HUES64 (cell line): Measurements from ENCODE around the gene CCNJL.

Experiments
- H3K27ac ChIP-seq: 2 replicates; pipeline ENCODE4 v1.7.0; 2013; ENCODE audit warnings: low read depth, low read length, inconsistent platforms
- H3K27me3 ChIP-seq: 2 replicates; pipeline ENCODE4 v1.6.1; 2013; ENCODE audit warnings: mild to moderate bottlenecking, low read length; ENCODE audit not compliant: insufficient read depth
- H3K36me3 ChIP-seq: 2 replicates; pipeline ENCODE4 v1.6.1; 2013; ENCODE audit warnings: mild to moderate bottlenecking, low read length; ENCODE audit not compliant: insufficient read depth
- H3K4me1 ChIP-seq: 2 replicates; pipeline ENCODE4 v1.6.1; 2013; ENCODE audit warnings: mild to moderate bottlenecking, low read length, moderate library complexity; ENCODE audit not compliant: insufficient read depth
- H3K4me3 ChIP-seq: 2 replicates; pipeline ENCODE4 v1.5.1; 2013; ENCODE audit warnings: mild to moderate bottlenecking, low read length, moderate library complexity
- H3K9ac ChIP-seq: 2 replicates; pipeline ENCODE4 v1.6.1; 2013; ENCODE audit warnings: mild to moderate bottlenecking, low read depth, low read length
- H3K9me3 ChIP-seq: 2 replicates; pipeline ENCODE4 v1.6.1; 2013; ENCODE audit warnings: low read depth, low read length; ENCODE audit not compliant: insufficient read depth
- WGBS: fragments of 150-250, 120-280 bp; methylation state at CpG from one replicate; pipeline ENCODE4 v1.1.7; 2013; ENCODE audit warnings: missing lambda C conversion rate; 5-methylcytosine and 5-hydroxymethylcytosine counted together

The CCNJL gene

GRCh38 chr5:160310140-160310539, 2.2 kb downstream of the CCNJL start:
- 90% methylated on average over 4 of the region's 4 CpGs for WGBS
- H3K4me3 ChIP-seq: no peak overlapping the region
- H3K4me1 ChIP-seq: peaks cover 13% of the 10 kb centered on the region
- no peaks in the 10 kb centered on the region for H3K9me3 ChIP-seq
- no peak overlapping the region for H3K9ac ChIP-seq
- no peak overlapping the region for H3K27ac ChIP-seq
- no peaks in the 10 kb centered on the region; the same call in 1 of the 2 replicates for H3K27me3 ChIP-seq
- peaks cover 36% of the 10 kb centered on the region for H3K36me3 ChIP-seq

- Histone ChIP-seq H3K4me3 (no peak overlapping the region), H3K4me1 (peaks cover 7% of the 10 kb centered on the region), H3K36me3 (peaks cover 49% of the 10 kb centered on the region), H3K27ac (no peak overlapping the region), H3K27me3 (no peaks in the 10 kb centered on the region), H3K9me3 (no peaks in the 10 kb centered on the region), H3K9ac (no peak overlapping the region)
- WGBS: 85% methylated on average over 4 of the region's 4 CpGs
Measured at GRCh38 chr5:160306696-160307095, 5.7 kb downstream of the CCNJL start.

DNA sequence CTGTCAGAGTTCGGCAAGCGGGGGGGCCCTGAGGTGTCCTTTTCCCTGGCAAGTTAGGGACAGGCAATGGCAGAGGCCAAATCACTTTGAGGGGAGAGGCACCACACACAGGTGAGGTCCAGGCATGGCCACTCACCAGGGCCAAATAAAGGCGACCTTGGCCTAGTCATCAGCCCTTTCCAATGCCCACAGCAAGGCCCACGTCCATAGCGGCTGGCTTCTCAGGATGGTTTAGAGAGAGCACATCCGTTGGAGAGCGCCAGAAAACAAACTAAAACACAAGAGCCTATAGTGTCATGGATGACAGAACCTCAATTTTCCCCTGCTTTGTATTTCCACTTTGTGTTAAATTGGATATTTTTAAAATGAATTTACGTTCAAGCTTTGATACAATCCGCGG, 7.0 kb downstream of the CCNJL start:
- H3K36me3 ChIP-seq: peaks cover 47% of the 10 kb centered on the region
- no peak overlapping the region for H3K4me3 ChIP-seq
- WGBS: 93% methylated on average over 10 of the region's 10 CpGs
- H3K9ac ChIP-seq: no peak overlapping the region
- 0 out of 2 replicates have a peak, but pooled peaks cover 3% of the 10 kb centered on the region for H3K4me1 ChIP-seq
- no peaks in the 10 kb centered on the region for H3K27me3 ChIP-seq
- H3K9me3 ChIP-seq: no peaks in the 10 kb centered on the region
- no peak overlapping the region for H3K27ac ChIP-seq

- Histone ChIP-seq H3K4me1 (0 out of 2 replicates have a peak, but pooled peaks cover 3% of the 10 kb centered on the region), H3K27me3 (no peaks in the 10 kb centered on the region), H3K9me3 (no peaks in the 10 kb centered on the region), H3K27ac (no peak overlapping the region), H3K36me3 (peaks cover 33% of the 10 kb centered on the region), H3K9ac (no peak overlapping the region), H3K4me3 (no peak overlapping the region)
- WGBS: 95% methylated on average over 3 of the region's 3 CpGs
Measured at GRCh38 chr5:160303690-160304089, 8.7 kb downstream of the CCNJL start.

GRCh38 chr5:160298189-160298588, 14.2 kb downstream of the CCNJL start:
- 96% methylated on average over 10 of the region's 10 CpGs for WGBS
- H3K4me1 ChIP-seq: peaks cover 16% of the 10 kb centered on the region; the same call in 1 of the 2 replicates
- H3K9me3 ChIP-seq: no peaks in the 10 kb centered on the region
- H3K27me3 ChIP-seq: no peaks in the 10 kb centered on the region
- peaks cover 3% of the 10 kb centered on the region; the same call in 1 of the 2 replicates for H3K36me3 ChIP-seq
- H3K27ac ChIP-seq: no peak overlapping the region; the same call in 1 of the 2 replicates
- no peak overlapping the region for H3K9ac ChIP-seq
- no peak overlapping the region for H3K4me3 ChIP-seq

- Histone ChIP-seq H3K9me3 (no peaks in the 10 kb centered on the region), H3K36me3 (peaks cover under 1% of the 10 kb centered on the region; the same call in 1 of the 2 replicates), H3K4me1 (peaks cover 16% of the 10 kb centered on the region; the same call in 1 of the 2 replicates), H3K27me3 (no peaks in the 10 kb centered on the region), H3K4me3 (no peak overlapping the region), H3K9ac (no peak overlapping the region), H3K27ac (no peak overlapping the region)
- WGBS: 86% methylated on average over 5 of the region's 5 CpGs
Measured at GRCh38 chr5:160297776-160298175, 14.6 kb downstream of the CCNJL start.

GRCh38 chr5:160297004-160297403, 15.4 kb downstream of the CCNJL start:
- peaks cover 16% of the 10 kb centered on the region; the same call in 1 of the 2 replicates for H3K4me1 ChIP-seq
- H3K9ac ChIP-seq: no peak overlapping the region
- H3K4me3 ChIP-seq: no peak overlapping the region
- no peaks in the 10 kb centered on the region for H3K27me3 ChIP-seq
- H3K27ac ChIP-seq: no peak overlapping the region
- no peaks in the 10 kb centered on the region for H3K9me3 ChIP-seq
- H3K36me3 ChIP-seq: no peaks in the 10 kb centered on the region
- WGBS: 94% methylated on average over 1 of the region's 1 CpG

- 98% methylated on average over 4 of the region's 4 CpGs for WGBS
- H3K36me3 ChIP-seq: no peaks in the 10 kb centered on the region
- H3K27ac ChIP-seq: no peak overlapping the region
- no peaks in the 10 kb centered on the region for H3K9me3 ChIP-seq
- H3K9ac ChIP-seq: no peak overlapping the region
- H3K4me3 ChIP-seq: no peak overlapping the region
- H3K27me3 ChIP-seq: no peaks in the 10 kb centered on the region
- H3K4me1 ChIP-seq: peaks cover 16% of the 10 kb centered on the region; the same call in 1 of the 2 replicates
Measured at GRCh38 chr5:160296496-160296895, 15.9 kb downstream of the CCNJL start.

- Histone ChIP-seq H3K9me3 (no peaks in the 10 kb centered on the region), H3K4me3 (no peak overlapping the region), H3K27ac (peak overlapping the region; percentile 62; the same call in 1 of the 2 replicates), H3K27me3 (no peaks in the 10 kb centered on the region), H3K36me3 (no peaks in the 10 kb centered on the region), H3K9ac (no peak overlapping the region), H3K4me1 (peaks cover 26% of the 10 kb centered on the region)
- WGBS: 58% methylated on average over 13 of the region's 13 CpGs
Measured at GRCh38 chr5:160293901-160294561, 18.3 kb downstream of the CCNJL start.

GRCh38 chr5:160293386-160293785, 19.0 kb downstream of the CCNJL start:
- peaks cover 32% of the 10 kb centered on the region for H3K4me1 ChIP-seq
- H3K36me3 ChIP-seq: no peaks in the 10 kb centered on the region
- no peaks in the 10 kb centered on the region for H3K27me3 ChIP-seq
- H3K27ac ChIP-seq: peak overlapping the region; percentile 24; the same call in 1 of the 2 replicates
- 94% methylated on average over 9 of the region's 10 CpGs for WGBS
- H3K9ac ChIP-seq: no peak overlapping the region
- H3K9me3 ChIP-seq: no peaks in the 10 kb centered on the region
- no peak overlapping the region for H3K4me3 ChIP-seq

DNA sequence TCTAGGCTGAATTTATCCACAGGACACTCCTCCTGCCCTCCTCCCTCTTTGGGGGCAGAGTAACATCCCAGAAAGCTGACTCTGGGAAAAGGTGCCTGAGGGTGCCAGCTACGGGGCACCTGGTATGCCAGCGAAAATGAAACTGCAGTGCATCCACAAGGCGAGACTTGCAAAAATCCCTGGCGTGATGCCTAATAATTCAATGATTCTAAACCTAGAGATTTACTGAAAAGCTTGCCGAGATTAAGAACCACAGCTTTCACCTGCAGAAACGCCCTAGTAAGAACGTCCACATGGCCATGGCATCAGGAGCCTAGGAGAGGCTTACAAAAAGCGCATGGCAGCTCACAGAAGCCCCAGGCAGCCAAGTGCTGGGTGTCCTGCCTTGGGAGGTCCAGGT, 20.9 kb downstream of the CCNJL start:
- no peak overlapping the region for H3K9ac ChIP-seq
- H3K36me3 ChIP-seq: no peaks in the 10 kb centered on the region
- H3K27ac ChIP-seq: no peak overlapping the region
- no peaks in the 10 kb centered on the region for H3K9me3 ChIP-seq
- no peak overlapping the region for H3K4me3 ChIP-seq
- no peaks in the 10 kb centered on the region for H3K27me3 ChIP-seq
- peaks cover 43% of the 10 kb centered on the region for H3K4me1 ChIP-seq
- 95% methylated on average over 8 of the region's 8 CpGs for WGBS
